ENCODE results near the gene SLC7A7. TPM values are rescaled to one million over a fixed set of nuclear protein-coding genes. Genes with fewer than 3 reads are reported as not detected.

The SLC7A7 gene
- total and polyA plus RNA-seq, 9 of the 15 experiments (the other 6 are each of a cell fraction or from before 2014, with no cell fraction given): 0.07 to 0.68 (median 0.41) TPM

DNA sequence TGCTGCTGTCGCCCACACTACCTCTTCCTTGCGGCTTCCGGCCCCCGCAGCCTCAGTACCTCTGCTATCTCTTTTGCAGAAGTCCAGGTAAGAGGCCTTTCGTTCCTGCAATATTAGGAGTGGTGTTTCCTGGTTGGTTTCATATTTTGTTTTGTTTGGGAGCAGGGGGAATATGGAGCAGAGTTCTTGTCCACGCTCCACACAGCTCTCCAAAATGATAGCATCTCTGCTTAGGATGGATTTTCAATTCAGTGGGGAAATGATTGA lies 48.0 kb downstream of the SLC7A7 start:
- Histone ChIP-seq H3K9me3 (replicated peaks; ENCODE audit: control insufficient read depth, insufficient read depth, low read depth, low read length) (peaks cover 3% of the 10 kb centered on the region; the same call in 1 of the 2 replicates), H4K20me1 (replicated peaks; ENCODE audit: control insufficient read depth, insufficient read depth, low read length) (no peaks in the 10 kb centered on the region), H3K36me3 (ENCODE audit: control insufficient read depth, insufficient read depth, low read length) (peaks cover 45% of the 10 kb centered on the region), H3K79me2 (ENCODE audit: control insufficient read depth, insufficient read depth, low read length) (peaks cover 39% of the 10 kb centered on the region), H3K9ac (ENCODE audit: insufficient read depth in 1 of 2, low read depth in 2 of 2, low read length in 2 of 2) (peak overlapping the region; percentile 95 to 97), H3K4me2 (ENCODE audit: insufficient read depth, low read length) (peak overlapping the region; percentile 90), H2AFZ (ENCODE audit: low read depth, low read length) (peak overlapping the region; percentile 98), H3K27ac (ENCODE audit: extremely low read depth, low read depth, low read length) (peak overlapping the region; percentile 97), H3K4me3 (peak overlapping the region; percentile 79), H3K9me1 (ENCODE audit: control insufficient read depth, insufficient read depth, low read length) (no peaks in the 10 kb centered on the region), H3K27me3 (ENCODE audit: control insufficient read depth in 2 of 2, insufficient read depth in 2 of 2, low read length in 2 of 2) (no peaks in the 10 kb centered on the region), H3K4me1 (replicated peaks in 1 of 2; ENCODE audit: control insufficient read depth in 2 of 2, insufficient read depth in 2 of 2, low read length in 2 of 2) (peaks cover 7 to 10% of the 10 kb centered on the region in 2 experiments; a peak in 4 of 5 replicates)
- no TSS peak for BruUV-seq (replicated peaks)
- ATAC-seq (no peak), FAIRE-seq (no peak), DNase-seq (ENCODE audit: extremely low read depth in 1 of 4, low spot score in 3 of 4) (peak in 1 of 4 experiments; percentile 74)
- 0% methylated on average over 6 of the region's 6 CpGs for whole genome bisulfite sequencing (ENCODE audit: insufficient coverage, low coverage, missing lambda C conversion rate)
- ChIA-PET CTCF (ENCODE audit: low intra/inter-chr PET ratio) (no interaction called here), POLR2A (interaction anchor here (1.2 to 2.9 kb wide), 8 partner anchors 8 to 205 kb away, joined by 3 to 22 read pairs (median 4); partner anchors contain the start of gene RBM23)
- intact Hi-C loops (cut with micrococcal nuclease) (loop anchor here (2.0 to 10.0 kb wide), 3 partner anchors 52 to 560 kb away; no protein-coding TSS in a partner anchor), in situ Hi-C loops (cut with MboI) (no loop called here)
- TF ChIP-seq, protein P1, sequence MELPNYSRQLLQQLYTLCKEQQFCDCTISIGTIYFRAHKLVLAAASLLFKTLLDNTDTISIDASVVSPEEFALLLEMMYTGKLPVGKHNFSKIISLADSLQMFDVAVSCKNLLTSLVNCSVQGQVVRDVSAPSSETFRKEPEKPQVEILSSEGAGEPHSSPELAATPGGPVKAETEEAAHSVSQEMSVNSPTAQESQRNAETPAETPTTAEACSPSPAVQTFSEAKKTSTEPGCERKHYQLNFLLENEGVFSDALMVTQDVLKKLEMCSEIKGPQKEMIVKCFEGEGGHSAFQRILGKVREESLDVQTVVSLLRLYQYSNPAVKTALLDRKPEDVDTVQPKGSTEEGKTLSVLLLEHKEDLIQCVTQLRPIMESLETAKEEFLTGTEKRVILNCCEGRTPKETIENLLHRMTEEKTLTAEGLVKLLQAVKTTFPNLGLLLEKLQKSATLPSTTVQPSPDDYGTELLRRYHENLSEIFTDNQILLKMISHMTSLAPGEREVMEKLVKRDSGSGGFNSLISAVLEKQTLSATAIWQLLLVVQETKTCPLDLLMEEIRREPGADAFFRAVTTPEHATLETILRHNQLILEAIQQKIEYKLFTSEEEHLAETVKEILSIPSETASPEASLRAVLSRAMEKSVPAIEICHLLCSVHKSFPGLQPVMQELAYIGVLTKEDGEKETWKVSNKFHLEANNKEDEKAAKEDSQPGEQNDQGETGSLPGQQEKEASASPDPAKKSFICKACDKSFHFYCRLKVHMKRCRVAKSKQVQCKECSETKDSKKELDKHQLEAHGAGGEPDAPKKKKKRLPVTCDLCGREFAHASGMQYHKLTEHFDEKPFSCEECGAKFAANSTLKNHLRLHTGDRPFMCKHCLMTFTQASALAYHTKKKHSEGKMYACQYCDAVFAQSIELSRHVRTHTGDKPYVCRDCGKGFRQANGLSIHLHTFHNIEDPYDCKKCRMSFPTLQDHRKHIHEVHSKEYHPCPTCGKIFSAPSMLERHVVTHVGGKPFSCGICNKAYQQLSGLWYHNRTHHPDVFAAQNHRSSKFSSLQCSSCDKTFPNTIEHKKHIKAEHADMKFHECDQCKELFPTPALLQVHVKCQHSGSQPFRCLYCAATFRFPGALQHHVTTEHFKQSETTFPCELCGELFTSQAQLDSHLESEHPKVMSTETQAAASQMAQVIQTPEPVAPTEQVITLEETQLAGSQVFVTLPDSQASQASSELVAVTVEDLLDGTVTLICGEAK (IDR thresholded peaks at IDR 0.05): peak; percentile 15; the same call in 1 of the 2 replicates
- TF ChIP-seq, protein P1 (CRISPR knock-in tag; IDR thresholded peaks at IDR 0.05): no peak
- TF ChIP-seq ETV1 (tag; conservative IDR thresholded peaks at IDR 0.05; ENCODE audit: low read depth) (0 out of 2 replicates have a peak, but pooled peaks have one; percentile 53), JUND (IDR thresholded peaks at IDR 0.05; ENCODE audit: borderline replicate concordance, low read depth, low read length) (0 out of 2 replicates have a peak, but pooled peaks have one; percentile 13), JUND (tag; IDR thresholded peaks at IDR 0.05; ENCODE audit: borderline replicate concordance, low read depth, low read length) (no peak), ZNF324 (CRISPR knock-in tag; IDR thresholded peaks at IDR 0.05) (no peak), TGIF2 (CRISPR knock-in tag; IDR thresholded peaks at IDR 0.05) (no peak), SNIP1 (IDR thresholded peaks at IDR 0.05; ENCODE audit: low read depth) (no peak), MCM7 (IDR thresholded peaks at IDR 0.05) (no peak), EGR1 (conservative IDR thresholded peaks at IDR 0.05) (peak; percentile 80), ZSCAN29 (IDR thresholded peaks at IDR 0.05) (no peak), TBP (optimal IDR thresholded peaks at IDR 0.05; ENCODE audit: low read depth, low read length) (no peak)
- TF ChIP-seq, protein P2, sequence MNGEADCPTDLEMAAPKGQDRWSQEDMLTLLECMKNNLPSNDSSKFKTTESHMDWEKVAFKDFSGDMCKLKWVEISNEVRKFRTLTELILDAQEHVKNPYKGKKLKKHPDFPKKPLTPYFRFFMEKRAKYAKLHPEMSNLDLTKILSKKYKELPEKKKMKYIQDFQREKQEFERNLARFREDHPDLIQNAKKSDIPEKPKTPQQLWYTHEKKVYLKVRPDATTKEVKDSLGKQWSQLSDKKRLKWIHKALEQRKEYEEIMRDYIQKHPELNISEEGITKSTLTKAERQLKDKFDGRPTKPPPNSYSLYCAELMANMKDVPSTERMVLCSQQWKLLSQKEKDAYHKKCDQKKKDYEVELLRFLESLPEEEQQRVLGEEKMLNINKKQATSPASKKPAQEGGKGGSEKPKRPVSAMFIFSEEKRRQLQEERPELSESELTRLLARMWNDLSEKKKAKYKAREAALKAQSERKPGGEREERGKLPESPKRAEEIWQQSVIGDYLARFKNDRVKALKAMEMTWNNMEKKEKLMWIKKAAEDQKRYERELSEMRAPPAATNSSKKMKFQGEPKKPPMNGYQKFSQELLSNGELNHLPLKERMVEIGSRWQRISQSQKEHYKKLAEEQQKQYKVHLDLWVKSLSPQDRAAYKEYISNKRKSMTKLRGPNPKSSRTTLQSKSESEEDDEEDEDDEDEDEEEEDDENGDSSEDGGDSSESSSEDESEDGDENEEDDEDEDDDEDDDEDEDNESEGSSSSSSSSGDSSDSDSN (IDR thresholded peaks at IDR 0.05; ENCODE audit: borderline replicate concordance in 1 of 2, low read depth in 2 of 2, low read length in 2 of 2): 0 out of 4 replicates have a peak, but pooled peaks of 1 of the 2 experiments have one; percentile 56
